Neutrophil (primary cell): ENCODE data around the gene TMEM260.

ENCODE experiments used
- H3K27ac ChIP-seq: fragments of 200-600 bp; sonication (generic); 2 replicates; pipeline ENCODE4 v1.5.1; 2016; ENCODE audit warnings: mild to moderate bottlenecking, moderate library complexity
- H3K27me3 ChIP-seq: fragments of 200-600 bp; sonication (generic); 2 replicates; pipeline ENCODE4 v1.6.0; 2016; ENCODE audit warnings: mild to moderate bottlenecking
- H3K36me3 ChIP-seq: fragments of 200-600 bp; sonication (generic); 2 replicates; pipeline ENCODE4 v1.5.1; 2017
- H3K4me1 ChIP-seq, 2 experiments: fragments of 200-600 bp in 1 of 2; sonication (generic) in 1 of 2; 1 replicate in 1 of 2; 2 replicates in 1 of 2; pipeline versions ENCODE4 v1.5.1 to v1.6.1; 2013 to 2016; ENCODE audit warnings: low read depth in 1 of 2, low read length in 1 of 2, mild to moderate bottlenecking in 1 of 2, moderate library complexity in 1 of 2; ENCODE audit not compliant: control insufficient read depth in 1 of 2, insufficient read depth in 1 of 2
- H3K4me3 ChIP-seq, 2 experiments: fragments of 200-600 bp in 1 of 2; sonication (generic) in 1 of 2; 1 replicate in 1 of 2; 2 replicates in 1 of 2; pipeline ENCODE4 v1.5.1; 2013 to 2016; ENCODE audit warnings: low read depth in 1 of 2, low read length in 1 of 2, mild to moderate bottlenecking in 1 of 2, moderate library complexity in 1 of 2
- H3K9me3 ChIP-seq: fragments of 200-600 bp; sonication (generic); 2 replicates; pipeline ENCODE4 v1.5.1; 2016
- CTCF ChIP-seq: fragments of 200-600 bp; sonication (generic); IDR thresholded peaks from 2 replicates; pipeline ENCODE4 v1.5.1; 2016; ENCODE audit warnings: antibody characterized with exemption

TMEM260 gene

DNA sequence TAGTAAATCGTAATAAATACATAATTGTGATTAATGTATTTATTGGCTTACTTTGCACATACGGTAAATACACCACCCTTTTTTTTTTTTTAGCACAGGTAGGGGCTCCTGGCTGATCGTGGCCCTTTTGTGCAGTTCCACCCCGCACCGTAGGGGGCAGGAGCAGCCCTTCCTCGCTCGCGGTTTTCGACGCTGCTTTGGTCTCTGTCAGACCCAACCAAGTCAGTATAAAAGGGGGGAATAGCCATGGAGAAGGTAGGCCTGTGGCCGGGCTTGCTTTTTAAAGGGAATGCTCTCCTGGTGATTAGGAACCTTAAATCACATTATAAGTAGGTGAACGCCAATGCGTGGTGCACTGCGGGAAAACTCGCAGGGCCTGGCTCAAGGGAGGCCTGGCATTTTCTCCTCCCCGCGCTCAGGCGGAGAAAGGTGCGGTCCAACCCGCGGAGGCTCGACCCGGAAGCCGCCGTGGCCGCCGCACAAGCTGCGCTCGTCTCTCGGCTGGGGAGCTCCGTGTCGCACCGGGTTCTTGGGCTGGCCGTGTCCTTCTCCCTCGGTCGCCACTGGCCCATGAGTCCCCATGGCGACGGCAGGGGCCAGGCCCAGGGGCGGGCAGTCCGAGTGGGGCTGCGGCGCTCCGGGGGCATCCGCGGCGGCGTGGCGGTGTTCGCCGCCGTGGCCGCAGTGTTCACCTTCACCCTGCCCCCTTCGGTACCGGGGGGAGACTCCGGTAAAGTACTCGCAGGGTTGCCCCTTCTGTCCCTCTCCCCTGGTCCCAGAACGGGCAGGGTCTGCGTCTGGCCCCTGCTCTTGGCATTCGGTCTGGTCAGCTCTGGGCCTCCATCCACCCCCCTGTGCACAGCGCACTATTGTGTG lies at the start of gene TMEM260:
Gene TMEM260 (plus strand): TSS at position 454 of the 876 bp plus-strand sequence. CDS start 117 bp downstream, at position 571.
- Histone ChIP-seq H3K4me3 (peak within 1 kb of the TSS; percentile 76 to 87), H3K4me1 (peaks cover 19 to 27% of the 10 kb centered on the region in 2 experiments), H3K27ac (peak within 1 kb of the TSS; percentile 89), H3K36me3 (no peaks in the 10 kb centered on the region), H3K27me3 (peaks cover 11% of the 10 kb centered on the region), H3K9me3 (no peaks in the 10 kb centered on the region)
- peak; percentile 95 for TF ChIP-seq CTCF

DNA sequence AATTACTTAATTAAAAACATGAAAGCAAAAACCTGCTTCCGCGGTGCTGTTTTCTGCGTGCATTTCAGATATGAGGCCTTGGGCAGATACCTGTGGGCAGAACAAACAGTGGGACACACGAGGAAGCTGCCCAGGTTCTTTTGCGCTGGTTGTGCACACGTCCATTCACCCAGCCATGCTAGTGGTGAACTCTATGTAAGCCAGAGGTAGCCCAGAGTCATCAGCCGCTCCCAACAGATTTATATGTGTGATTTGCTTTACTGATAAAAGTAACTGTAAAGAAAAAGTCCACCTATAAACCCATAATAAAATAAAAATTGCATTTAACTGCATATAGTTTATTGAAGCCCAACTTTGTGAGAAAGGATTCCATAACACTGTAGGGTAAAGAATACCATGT lies 47.1 kb upstream of the TMEM260 start:
- Histone ChIP-seq H3K36me3 (no peaks in the 10 kb centered on the region), H3K27ac (no peak overlapping the region), H3K27me3 (peaks cover 3% of the 10 kb centered on the region), H3K4me1 (no peaks in the 10 kb centered on the region), H3K4me3 (no peak overlapping the region), H3K9me3 (no peaks in the 10 kb centered on the region)
- no peak for TF ChIP-seq CTCF

- Histone ChIP-seq H3K27me3 (peaks cover 3% of the 10 kb centered on the region), H3K4me1 (no peaks in the 10 kb centered on the region), H3K9me3 (no peaks in the 10 kb centered on the region), H3K4me3 (no peak overlapping the region), H3K27ac (no peak overlapping the region), H3K36me3 (no peaks in the 10 kb centered on the region)
- TF ChIP-seq CTCF, result no peak
Measured at GRCh38 chr14:56534656-56535055, 44.9 kb upstream of the TMEM260 start.

GRCh38 chr14:56539862-56540261 lies 39.7 kb upstream of the TMEM260 start:
- Histone ChIP-seq H3K36me3 (no peaks in the 10 kb centered on the region), H3K27ac (no peak overlapping the region), H3K27me3 (peaks cover 3% of the 10 kb centered on the region), H3K4me3 (no peak overlapping the region), H3K9me3 (no peaks in the 10 kb centered on the region), H3K4me1 (no peaks in the 10 kb centered on the region)
- no peak for TF ChIP-seq CTCF

- H3K27me3 ChIP-seq, result no peaks in the 10 kb centered on the region
- no peak overlapping the region for H3K27ac ChIP-seq
- no peaks in the 10 kb centered on the region for H3K4me1 ChIP-seq
- no peaks in the 10 kb centered on the region for H3K36me3 ChIP-seq
- H3K4me3 ChIP-seq, result no peak overlapping the region
- no peaks in the 10 kb centered on the region for H3K9me3 ChIP-seq
- no peak for TF ChIP-seq CTCF
Measured at GRCh38 chr14:56543436-56543835, 36.2 kb upstream of the TMEM260 start.
